ENCODE results near the gene TRAFD1.

DNA sequence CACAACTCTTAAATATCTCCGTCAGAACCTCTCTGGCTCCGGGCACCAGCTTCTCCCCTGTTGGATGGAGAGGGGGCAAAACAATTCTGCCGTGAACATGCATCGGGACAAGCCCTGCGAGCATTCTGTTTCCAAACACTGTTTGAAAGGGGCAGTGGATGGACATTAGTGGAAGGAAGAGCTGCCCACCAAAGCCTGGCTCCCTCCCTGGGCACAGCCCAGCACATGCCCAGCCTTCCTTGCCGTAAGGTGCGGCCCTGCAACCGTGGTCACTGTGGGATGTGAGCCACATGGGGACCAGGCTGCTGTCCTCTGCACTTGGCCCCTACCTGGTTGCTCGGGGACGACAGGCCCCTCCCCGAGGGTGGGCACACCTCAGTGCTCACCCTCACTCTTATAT, 54.0 kb downstream of the TRAFD1 start:
- no peak for TF ChIP-seq SUZ12 (IDR thresholded peaks at IDR 0.05; ENCODE audit: extremely low read depth, insufficient read depth, insufficient read length)
- TF ChIP-seq YY1 (IDR thresholded peaks at IDR 0.05; ENCODE audit: insufficient read depth, insufficient read length) = no peak

Measured in NT2/D1 (cell line).